Gastrocnemius medialis (tissue), 4 donors: ENCODE results near the gene FGF7.

Experiments used
- POLR2A ChIP-seq, 2 donors: fragments of 450-650 bp; IDR thresholded peaks; one replicate each; pipeline ENCODE4 v1.6.1; 2017; ENCODE audit warnings: antibody characterized with exemption in 2 of 2, mild to moderate bottlenecking in 2 of 2, moderate library complexity in 2 of 2
- TF ChIP-seq, protein P1 (sequence below), 5 experiments: fragments of 450-650 bp in 3 of 5; fragments of 200-600 bp in 2 of 5; sonication (generic) in 2 of 5; IDR thresholded peaks in 4 of 5; conservative IDR thresholded peaks in 1 of 5; 1 replicate in 4 of 5; 2 replicates in 1 of 5; pipeline ENCODE4 v1.5.1; 2016 to 2019; ENCODE audit warnings: antibody characterized with exemption in 5 of 5, mild to moderate bottlenecking in 3 of 5, moderate library complexity in 3 of 5

DNA sequence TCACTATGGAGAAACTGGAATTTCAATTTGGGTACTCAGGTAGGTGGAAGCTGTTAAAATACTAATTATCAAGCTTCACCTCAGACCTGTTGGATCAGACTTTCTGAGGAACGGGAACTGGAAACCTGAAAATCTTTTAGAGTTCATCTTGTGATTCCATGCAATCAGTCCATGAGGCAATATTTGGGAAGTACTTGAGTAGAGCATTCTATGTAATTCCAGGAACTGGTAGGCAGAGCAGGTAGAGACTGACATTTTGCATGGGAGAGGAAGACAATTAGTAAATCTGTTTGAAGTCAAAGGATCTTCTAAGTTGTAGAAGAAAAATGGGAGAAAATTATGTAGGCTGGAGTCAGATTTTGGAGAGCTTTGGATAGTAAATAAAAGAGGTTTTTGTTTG lies 43.1 kb downstream of the FGF7 start:
- TF ChIP-seq, protein P1, sequence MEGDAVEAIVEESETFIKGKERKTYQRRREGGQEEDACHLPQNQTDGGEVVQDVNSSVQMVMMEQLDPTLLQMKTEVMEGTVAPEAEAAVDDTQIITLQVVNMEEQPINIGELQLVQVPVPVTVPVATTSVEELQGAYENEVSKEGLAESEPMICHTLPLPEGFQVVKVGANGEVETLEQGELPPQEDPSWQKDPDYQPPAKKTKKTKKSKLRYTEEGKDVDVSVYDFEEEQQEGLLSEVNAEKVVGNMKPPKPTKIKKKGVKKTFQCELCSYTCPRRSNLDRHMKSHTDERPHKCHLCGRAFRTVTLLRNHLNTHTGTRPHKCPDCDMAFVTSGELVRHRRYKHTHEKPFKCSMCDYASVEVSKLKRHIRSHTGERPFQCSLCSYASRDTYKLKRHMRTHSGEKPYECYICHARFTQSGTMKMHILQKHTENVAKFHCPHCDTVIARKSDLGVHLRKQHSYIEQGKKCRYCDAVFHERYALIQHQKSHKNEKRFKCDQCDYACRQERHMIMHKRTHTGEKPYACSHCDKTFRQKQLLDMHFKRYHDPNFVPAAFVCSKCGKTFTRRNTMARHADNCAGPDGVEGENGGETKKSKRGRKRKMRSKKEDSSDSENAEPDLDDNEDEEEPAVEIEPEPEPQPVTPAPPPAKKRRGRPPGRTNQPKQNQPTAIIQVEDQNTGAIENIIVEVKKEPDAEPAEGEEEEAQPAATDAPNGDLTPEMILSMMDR (IDR thresholded peaks at IDR 0.05 in 4 of 5, conservative IDR thresholded peaks at IDR 0.05 in 1 of 5): no peak
- no peak for TF ChIP-seq POLR2A (IDR thresholded peaks at IDR 0.05)
